H9 (cell line): ENCODE data around the gene S100A16. TPM values are rescaled to one million over a fixed set of nuclear protein-coding genes. Genes with fewer than 3 reads are reported as not detected.

Experiments used
- DNase-seq: peaks from one replicate; pipeline ENCODE4 v3.0.0-alpha.2; 2017
- H2AFZ ChIP-seq: one replicate; pipeline ENCODE4 v1.6.1; 2013; ENCODE audit warnings: mild to moderate bottlenecking, low read length, control low read depth, moderate library complexity
- H2AK5ac ChIP-seq: 2 replicates; pipeline ENCODE4 v1.6.1; 2013; ENCODE audit warnings: low read length, control low read depth, mixed read lengths; ENCODE audit not compliant: insufficient read length
- H2BK120ac ChIP-seq: one replicate; pipeline ENCODE4 v1.6.1; 2013; ENCODE audit warnings: low read depth, mild to moderate bottlenecking, low read length, control low read depth, inconsistent platforms; ENCODE audit not compliant: poor library complexity, severe bottlenecking
- H2BK12ac ChIP-seq: 2 replicates; pipeline ENCODE4 v1.6.1; 2013; ENCODE audit warnings: low read length, control low read depth, mixed read lengths, low read depth; ENCODE audit not compliant: insufficient read length
- H2BK15ac ChIP-seq: 2 replicates; pipeline ENCODE4 v1.6.1; 2013; ENCODE audit warnings: low read depth, low read length, control low read depth
- H2BK20ac ChIP-seq: one replicate; pipeline ENCODE4 v1.6.1; 2013; ENCODE audit warnings: low read depth, mild to moderate bottlenecking, low read length, control low read depth, inconsistent platforms; ENCODE audit not compliant: poor library complexity, severe bottlenecking
- H2BK5ac ChIP-seq: 2 replicates; pipeline ENCODE4 v1.6.1; 2013; ENCODE audit warnings: low read length, control low read depth, mixed read lengths; ENCODE audit not compliant: insufficient read length
- H3K14ac ChIP-seq: 2 replicates; pipeline ENCODE4 v1.6.1; 2013; ENCODE audit warnings: low read length, control low read depth; ENCODE audit not compliant: insufficient read depth
- H3K18ac ChIP-seq: 2 replicates; pipeline ENCODE4 v1.6.1; 2013; ENCODE audit warnings: low read depth, mild to moderate bottlenecking, mixed read lengths, low read length, control low read depth; ENCODE audit not compliant: insufficient read length
- H3K23ac ChIP-seq: 2 replicates; pipeline ENCODE4 v1.6.1; 2013; ENCODE audit warnings: low read length, control low read depth, mixed read lengths, low read depth; ENCODE audit not compliant: insufficient read length
- H3K23me2 ChIP-seq: 2 replicates; pipeline ENCODE4 v1.6.1; 2013; ENCODE audit warnings: low read depth, mild to moderate bottlenecking, mixed read lengths, low read length, control low read depth; ENCODE audit not compliant: insufficient read length, poor library complexity, severe bottlenecking
- H3K27ac ChIP-seq: 2 replicates; pipeline ENCODE4 v1.5.1; 2013; ENCODE audit warnings: low read length, control low read depth, mixed read lengths, low read depth; ENCODE audit not compliant: insufficient read length
- H3K27me3 ChIP-seq: 2 replicates; pipeline ENCODE4 v1.6.1; 2013; ENCODE audit warnings: low read length, control low read depth, inconsistent platforms; ENCODE audit not compliant: insufficient read depth
- H3K4ac ChIP-seq: 2 replicates; pipeline ENCODE4 v1.6.1; 2013; ENCODE audit warnings: low read depth, mild to moderate bottlenecking, control low read depth, inconsistent platforms, low read length, moderate library complexity
- H3K4me1 ChIP-seq: 2 replicates; pipeline ENCODE4 v1.6.1; 2013; ENCODE audit warnings: low read length, control low read depth, inconsistent platforms; ENCODE audit not compliant: insufficient read depth
- H3K4me2 ChIP-seq: 2 replicates; pipeline ENCODE4 v1.6.1; 2013; ENCODE audit warnings: low read length, control low read depth, mixed read lengths; ENCODE audit not compliant: insufficient read length, insufficient read depth
- H3K56ac ChIP-seq: 2 replicates; pipeline ENCODE4 v1.6.1; 2013; ENCODE audit warnings: low read depth, mild to moderate bottlenecking, mixed read lengths, low read length, control low read depth; ENCODE audit not compliant: insufficient read length
- H3K79me1 ChIP-seq: 2 replicates; pipeline ENCODE4 v1.6.1; 2013; ENCODE audit warnings: low read depth, mild to moderate bottlenecking, moderate library complexity, low read length, control low read depth, inconsistent platforms; ENCODE audit not compliant: insufficient read depth, poor library complexity, severe bottlenecking
- H3K79me2 ChIP-seq: 2 replicates; pipeline ENCODE4 v1.6.1; 2013; ENCODE audit warnings: low read length, control low read depth, inconsistent platforms; ENCODE audit not compliant: insufficient read depth
- H3K9ac ChIP-seq: 2 replicates; pipeline ENCODE4 v1.6.1; 2013; ENCODE audit warnings: low read length, control low read depth, mixed read lengths; ENCODE audit not compliant: insufficient read length; ENCODE audit errors: extremely low read depth
- H3K9me3 ChIP-seq: one replicate; pipeline ENCODE4 v1.6.1; 2013; ENCODE audit warnings: low read depth, low read length, inconsistent platforms; ENCODE audit not compliant: control insufficient read depth
- H3T11ph ChIP-seq: one replicate; pipeline ENCODE4 v1.6.1; 2013; ENCODE audit warnings: mild to moderate bottlenecking, low read length, control low read depth, inconsistent platforms
- H4K20me1 ChIP-seq: one replicate; pipeline ENCODE4 v1.6.1; 2013; ENCODE audit not compliant: control insufficient read depth, insufficient read length, insufficient read depth
- H4K5ac ChIP-seq: 2 replicates; pipeline ENCODE4 v1.6.1; 2013; ENCODE audit warnings: low read depth, mild to moderate bottlenecking, mixed read lengths, low read length, control low read depth; ENCODE audit not compliant: insufficient read length
- H4K8ac ChIP-seq: replicated peaks from 2 replicates; pipeline ENCODE4 v1.6.1; 2013; ENCODE audit warnings: low read length, control low read depth, mixed read lengths, low read depth; ENCODE audit not compliant: insufficient read length
- H4K91ac ChIP-seq: 2 replicates; pipeline ENCODE4 v1.6.1; 2013; ENCODE audit warnings: low read depth, mild to moderate bottlenecking, moderate library complexity, mixed read lengths, low read length, control low read depth; ENCODE audit not compliant: insufficient read length
- H3K27ac Mint-ChIP-seq, 3 experiments: 2 replicates in 2 of 3; 3 replicates in 1 of 3; pipeline ENCODE4 v1.8.0; 2020 to 2021; ENCODE audit warnings: mixed read lengths in 3 of 3, mild to moderate bottlenecking in 1 of 3, moderate library complexity in 1 of 3
- H3K27me3 Mint-ChIP-seq: 2 replicates; pipeline ENCODE4 v1.8.0; 2021; ENCODE audit warnings: low read depth, mild to moderate bottlenecking, moderate library complexity, mixed read lengths
- H3K36me3 Mint-ChIP-seq, 3 experiments: 2 replicates in 2 of 3; 3 replicates in 1 of 3; pipeline ENCODE4 v1.8.0; 2020 to 2021; ENCODE audit warnings: low read depth in 3 of 3, mixed read lengths in 3 of 3; ENCODE audit not compliant: insufficient read depth in 1 of 3
- H3K4me1 Mint-ChIP-seq, 2 experiments: 2 replicates each; pipeline ENCODE4 v1.8.0; 2020; ENCODE audit warnings: mixed read lengths in 2 of 2
- H3K4me3 Mint-ChIP-seq, 2 experiments: 2 replicates in 1 of 2; 3 replicates in 1 of 2; pipeline ENCODE4 v1.8.0; 2020 to 2021; ENCODE audit warnings: mild to moderate bottlenecking in 2 of 2, mixed read lengths in 2 of 2, moderate library complexity in 1 of 2
- H3K9me3 Mint-ChIP-seq, 2 experiments: 2 replicates in 1 of 2; 3 replicates in 1 of 2; pipeline ENCODE4 v1.8.0; 2020; ENCODE audit warnings: mild to moderate bottlenecking in 2 of 2, mixed read lengths in 2 of 2, moderate library complexity in 1 of 2
- CTCF ChIP-seq: fragments of 200-600 bp; sonication (generic); conservative IDR thresholded peaks from 3 replicates; pipeline ENCODE4 v1.8.0; 2021; ENCODE audit warnings: antibody characterized with exemption, mild to moderate bottlenecking
- WGBS: extraction: QIAGEN DNeasy Blood & Tissue Kit; methylation state at CpG from one replicate; pipeline ENCODE4 v1.1.7; 2013; ENCODE audit warnings: missing lambda C conversion rate, low lambda C conversion rate, mixed read lengths; ENCODE audit not compliant: insufficient read length; ENCODE audit errors: extremely low coverage; 5-methylcytosine and 5-hydroxymethylcytosine counted together
- total RNA-seq: library from RNA; stranded (reverse); gene quantifications from 2 replicates; pipeline ENCODE4 v1.2.1, GENCODE V29; 2021

The S100A16 gene
- total RNA-seq, 1 experiment from 2014 or later: 8.0 TPM

GRCh38 chr1:153560771-153561465, 52.0 kb downstream of the S100A16 start:
- Histone ChIP-seq H3K4me2 (no peak overlapping the region), H2BK5ac (no peak overlapping the region), H4K91ac (no peak overlapping the region), H3K79me2 (no peaks in the 10 kb centered on the region), H2AK5ac (no peak overlapping the region), H2BK20ac (no peak overlapping the region), H3K4me1 (peaks cover 2% of the 10 kb centered on the region; the same call in 1 of the 2 replicates), H3K27ac (no peak overlapping the region), H4K20me1 (no peaks in the 10 kb centered on the region), H2BK12ac (no peak overlapping the region), H3T11ph (no peak overlapping the region), H3K4ac (no peak overlapping the region), H3K56ac (no peak overlapping the region), H4K5ac (no peak overlapping the region), H2BK15ac (no peak overlapping the region), H3K9me3 (no peaks in the 10 kb centered on the region), H3K79me1 (no peaks in the 10 kb centered on the region), H2BK120ac (no peak overlapping the region), H2AFZ (no peak overlapping the region), H3K14ac (no peak overlapping the region), H4K8ac (no peak overlapping the region), H3K18ac (no peak overlapping the region), H3K23me2 (no peaks in the 10 kb centered on the region), H3K9ac (no peak overlapping the region), H3K27me3 (no peaks in the 10 kb centered on the region), H3K23ac (no peak overlapping the region)
- no peaks in the 10 kb centered on the region for H3K9me3 Mint-ChIP-seq
- no peak overlapping the region for H3K27ac Mint-ChIP-seq
- H3K4me1 Mint-ChIP-seq: peaks cover 5 to 6% of the 10 kb centered on the region in 2 experiments
- H3K27me3 Mint-ChIP-seq: no peaks in the 10 kb centered on the region
- WGBS: no CpG with 5 or more reads among the region's 10 CpGs
- no peak for DNase-seq
- no peak for TF ChIP-seq CTCF
- no peaks in the 10 kb centered on the region for H3K36me3 Mint-ChIP-seq
- no peak overlapping the region for H3K4me3 Mint-ChIP-seq
